ENCODE data around the gene C19orf33. TPM values are rescaled to one million over a fixed set of nuclear protein-coding genes. Genes with fewer than 3 reads are reported as not detected.

Gene C19orf33
- total RNA-seq, 4 donors from 2014 or later, result 4.7 to 48.7 (median 7.9) TPM; not detected in 1

DNA sequence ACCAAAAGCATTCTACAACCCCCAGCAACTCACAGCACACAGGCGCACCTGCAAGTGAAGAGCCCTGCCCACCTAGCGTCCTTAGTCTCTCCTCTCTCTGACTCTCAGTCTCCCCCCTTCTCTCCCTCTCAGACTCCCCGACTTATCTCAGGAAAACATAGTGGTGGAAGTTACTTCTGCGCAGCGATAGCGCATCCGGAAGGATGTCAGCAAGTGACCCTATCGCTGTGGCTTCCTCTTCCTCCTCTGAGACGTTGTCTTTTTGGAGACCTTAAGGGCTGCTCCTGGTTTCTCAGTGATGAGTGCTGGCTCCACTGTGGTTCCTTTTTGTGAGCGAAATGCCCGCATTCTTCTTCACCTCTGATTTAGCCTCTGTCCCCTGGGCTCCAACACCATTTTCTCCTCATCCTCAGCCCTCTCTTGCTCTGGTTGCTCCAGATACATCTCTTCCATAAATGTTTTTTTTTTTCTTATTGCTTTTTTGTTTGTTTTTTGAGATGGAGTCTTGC, 13.1 kb downstream of the C19orf33 start:
- Histone ChIP-seq H3K9me3 (no peaks in the 10 kb centered on the region), H3K4me1 (peaks cover 0 to 58% (median 24%) of the 10 kb centered on the region in 3 donors), H3K27me3 (peaks cover 15% of the 10 kb centered on the region), H3K4me3 (peak overlapping the region in 1 of 2 donors; percentile 1), H3K27ac (peak overlapping the region in 2 of 4 donors; percentile 82), H3K36me3 (no peaks in the 10 kb centered on the region)
- WGBS, 2 donors (ENCODE audit: low coverage in 1 of 2), result 66 to 74% methylated on average over 3 to 11 of the region's 11 CpGs
- no peak for ATAC-seq
- TF ChIP-seq CTCF (IDR thresholded peaks at IDR 0.05) (no peak), EP300 (IDR thresholded peaks at IDR 0.05) (no peak), POLR2AphosphoS5 (IDR thresholded peaks at IDR 0.05) (no peak), POLR2A (IDR thresholded peaks at IDR 0.05) (no peak)

GRCh38 chr19:38318660-38319059, 14.6 kb downstream of the C19orf33 start:
- TF ChIP-seq EP300 (IDR thresholded peaks at IDR 0.05) (no peak), CTCF (IDR thresholded peaks at IDR 0.05) (no peak), POLR2A (IDR thresholded peaks at IDR 0.05) (no peak), POLR2AphosphoS5 (IDR thresholded peaks at IDR 0.05) (no peak)
- ATAC-seq, result no peak
- peaks cover 0 to 62% (median 24%) of the 10 kb centered on the region in 3 donors for H3K4me1 ChIP-seq
- WGBS, 2 donors (ENCODE audit: low coverage in 1 of 2), result 22 to 40% methylated on average over 3 to 5 of the region's 6 CpGs
- H3K27ac ChIP-seq, result peak overlapping the region in 3 of 4 donors; percentile 74 to 77 (median 77)
- no peak overlapping the region for H3K4me3 ChIP-seq
- peaks cover 15% of the 10 kb centered on the region for H3K27me3 ChIP-seq
- H3K9me3 ChIP-seq, result no peaks in the 10 kb centered on the region
- H3K36me3 ChIP-seq, result no peaks in the 10 kb centered on the region

- no peak for ATAC-seq
- H3K27me3 ChIP-seq, result peaks cover 15% of the 10 kb centered on the region
- peak within 1 kb of the TSS; percentile 57 to 74 for H3K4me3 ChIP-seq
- peak within 1 kb of the TSS in 3 of 4 donors; percentile 77 to 82 (median 77) for H3K27ac ChIP-seq
- no peaks in the 10 kb centered on the region for H3K9me3 ChIP-seq
- TF ChIP-seq POLR2AphosphoS5 (IDR thresholded peaks at IDR 0.05), result no peak
- peak in 1 of 2 donors; percentile 26 for TF ChIP-seq POLR2A (IDR thresholded peaks at IDR 0.05)
- peaks cover 0 to 5% of the 10 kb centered on the region in 2 donors for H3K36me3 ChIP-seq
- 0% methylated on average over 4 of the region's 76 CpGs; no CpG with 5 or more reads in 1 of the 2 donors for WGBS, 2 donors (ENCODE audit: low coverage in 1 of 2)
- H3K4me1 ChIP-seq, result peaks cover 0 to 62% (median 24%) of the 10 kb centered on the region in 3 donors
Measured at GRCh38 chr19:38319421-38320258, 15.6 kb downstream of the C19orf33 start, which contains the start of gene KCNK6. Gene KCNK6, plus strand, starts transcription at chr19:38319845. Its CDS starts 106 bp downstream, at chr19:38319951.

DNA sequence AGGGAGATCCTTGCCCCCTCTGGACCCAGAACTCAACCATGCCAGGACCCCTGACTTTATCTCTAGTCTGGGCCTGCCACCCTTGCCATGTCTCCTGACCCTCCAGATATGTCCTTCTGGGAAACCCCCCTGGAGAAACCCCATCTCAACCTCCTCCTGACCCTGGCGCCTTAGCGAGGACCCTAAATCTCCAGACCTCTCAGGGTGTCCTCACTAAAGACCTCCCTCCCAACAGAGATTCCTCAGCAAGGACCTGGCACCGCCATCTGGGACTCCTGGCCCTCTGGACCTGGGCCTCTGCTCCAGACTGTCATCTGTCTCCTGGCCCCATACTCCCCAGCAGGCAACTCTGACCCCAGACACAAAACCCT, 16.9 kb downstream of the C19orf33 start:
- H3K36me3 ChIP-seq, result peaks cover 0 to 17% of the 10 kb centered on the region in 2 donors
- peaks cover 15% of the 10 kb centered on the region for H3K27me3 ChIP-seq
- no peak for TF ChIP-seq POLR2A (IDR thresholded peaks at IDR 0.05)
- no peak for TF ChIP-seq CTCF (IDR thresholded peaks at IDR 0.05)
- no peak for TF ChIP-seq EP300 (IDR thresholded peaks at IDR 0.05)
- TF ChIP-seq POLR2AphosphoS5 (IDR thresholded peaks at IDR 0.05), result no peak
- 87% methylated on average over 3 of the region's 3 CpGs; no CpG with 5 or more reads in 1 of the 2 donors for WGBS, 2 donors (ENCODE audit: low coverage in 1 of 2)
- ATAC-seq, result no peak
- peaks cover 0 to 52% (median 19%) of the 10 kb centered on the region in 3 donors for H3K4me1 ChIP-seq
- H3K9me3 ChIP-seq, result no peaks in the 10 kb centered on the region
- H3K27ac ChIP-seq, result peak overlapping the region in 3 of 4 donors; percentile 77 to 82 (median 77)
- H3K4me3 ChIP-seq, result peak overlapping the region in 1 of 2 donors; percentile 74

GRCh38 chr19:38321646-38322196, 17.7 kb downstream of the C19orf33 start:
- 28 to 44% methylated on average over 2 to 6 of the region's 11 CpGs for WGBS, 2 donors (ENCODE audit: low coverage in 1 of 2)
- Histone ChIP-seq H3K36me3 (peaks cover 0 to 24% of the 10 kb centered on the region in 2 donors), H3K4me1 (peaks cover 0 to 45% (median 19%) of the 10 kb centered on the region in 3 donors), H3K4me3 (peak overlapping the region in 1 of 2 donors; percentile 74), H3K27me3 (peaks cover 15% of the 10 kb centered on the region), H3K27ac (peak overlapping the region; percentile 6 to 82 (median 77)), H3K9me3 (no peaks in the 10 kb centered on the region)
- peak; percentile 80 for ATAC-seq
- TF ChIP-seq POLR2AphosphoS5 (IDR thresholded peaks at IDR 0.05), result peak; percentile 86
- TF ChIP-seq CTCF (IDR thresholded peaks at IDR 0.05), result no peak
